HFFc6 (cell line): Measurements from ENCODE around the gene HYOU1. TPM values are rescaled to one million over a fixed set of nuclear protein-coding genes. Genes with fewer than 3 reads are reported as not detected.
A peak's percentile ranks its signal among the peaks of the same experiment; 100 is the strongest.
"Not testable (repeated sequence)": the region's sequence is repeated elsewhere in the genome, so short reads cannot be mapped to it uniquely, and the experiment has no call there.

Source experiments
- DNase-seq: peaks from one replicate; pipeline ENCODE4 v3.0.0-alpha.2; 2018
- H3K27ac Mint-ChIP-seq: 2 replicates; pipeline ENCODE4 v1.8.0; 2020; ENCODE audit warnings: mild to moderate bottlenecking, mixed read lengths
- H3K27me3 Mint-ChIP-seq: 2 replicates; pipeline ENCODE4 v1.8.0; 2021; ENCODE audit warnings: mild to moderate bottlenecking, moderate library complexity, mixed read lengths; ENCODE audit not compliant: insufficient read depth
- H3K36me3 Mint-ChIP-seq: 2 replicates; pipeline ENCODE4 v1.8.0; 2021; ENCODE audit warnings: low read depth, mixed read lengths
- H3K4me1 Mint-ChIP-seq: 2 replicates; pipeline ENCODE4 v1.8.0; 2020; ENCODE audit warnings: low read depth, mixed read lengths
- H3K4me3 Mint-ChIP-seq: 2 replicates; pipeline ENCODE4 v1.8.0; 2020; ENCODE audit warnings: mild to moderate bottlenecking, moderate library complexity, mixed read lengths
- H3K9me3 Mint-ChIP-seq: 2 replicates; pipeline ENCODE4 v1.8.0; 2020; ENCODE audit warnings: mild to moderate bottlenecking, mixed read lengths
- total RNA-seq, 6 experiments: library from RNA; stranded (reverse); fragmentation: NEBNext Ultra II Directional; extraction: Animal tissue kit (Norgen Biotek cat#: 25700); gene quantifications; 2 replicates in 1 of 6; 3 replicates in 5 of 6; pipeline ENCODE4 v1.2.3, GENCODE V29; 2021
- TF ChIP-seq, protein P1 (sequence below): fragments of 200-600 bp; sonication (generic); IDR thresholded peaks from 2 replicates; pipeline ENCODE4 v1.5.0; 2021; ENCODE audit warnings: antibody characterized with exemption, mild to moderate bottlenecking

The HYOU1 gene
- total RNA-seq, 6 experiments from 2014 or later, result 141 to 180 (median 163) TPM

DNA sequence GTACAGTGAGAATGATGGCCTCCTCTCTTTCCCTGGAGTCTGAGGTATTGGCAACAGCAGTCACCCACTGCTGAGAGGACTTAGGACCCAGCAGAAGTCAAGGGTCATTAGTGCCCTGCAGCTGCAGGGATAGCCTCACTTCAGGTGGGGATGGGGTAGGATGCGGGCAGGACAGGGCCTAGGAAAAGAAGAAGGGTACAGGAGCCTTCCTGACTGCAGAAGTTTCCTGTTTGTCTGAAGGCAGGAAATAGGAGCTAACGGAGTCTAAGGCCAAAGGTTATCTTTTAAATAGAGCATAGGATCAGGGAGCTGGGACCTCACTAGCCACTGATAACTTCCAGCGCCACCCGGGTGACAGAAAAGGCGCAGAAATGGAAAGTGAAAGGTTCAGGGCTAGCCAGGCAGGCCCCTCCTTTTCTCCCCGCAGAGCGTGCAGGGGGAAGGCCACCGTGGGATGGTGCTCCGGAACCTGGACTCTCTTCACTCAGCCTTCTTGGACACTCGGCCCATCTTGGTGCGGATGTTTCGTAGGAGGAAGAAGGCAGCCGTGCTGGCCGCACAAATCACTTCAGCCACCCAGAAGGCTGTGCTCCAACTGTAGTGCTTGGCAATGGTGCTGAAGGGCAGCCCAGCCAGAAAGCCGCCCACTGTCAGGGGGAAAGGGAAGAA lies 32.4 kb downstream of the HYOU1 start:
- H3K4me3 Mint-ChIP-seq, result no peak overlapping the region

DNA sequence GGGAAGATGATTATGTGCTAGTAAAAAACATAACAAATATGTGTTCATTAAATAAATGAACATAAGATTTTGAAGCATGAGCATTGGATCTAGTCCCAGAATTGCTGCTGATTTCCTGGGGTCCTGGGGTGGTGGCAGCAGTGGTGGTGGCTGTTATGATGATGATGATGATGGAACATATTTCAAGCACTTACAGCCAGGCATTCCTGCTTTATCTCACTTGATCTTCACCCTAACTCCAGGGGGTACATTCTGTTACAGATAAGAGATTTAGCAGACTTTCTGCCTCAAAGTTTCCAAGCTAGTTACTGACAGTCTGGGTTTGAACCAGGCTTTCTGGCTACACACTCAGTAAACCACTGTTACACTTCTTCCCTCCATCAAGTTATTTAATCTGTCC lies 33.3 kb downstream of the HYOU1 start:
- H3K27ac Mint-ChIP-seq, result peak overlapping the region; percentile 27
- peaks cover 31% of the 10 kb centered on the region for H3K36me3 Mint-ChIP-seq
- no peak for DNase-seq
- H3K27me3 Mint-ChIP-seq, result peaks cover 4% of the 10 kb centered on the region; the same call in 1 of the 2 replicates
- peaks cover 32% of the 10 kb centered on the region for H3K4me1 Mint-ChIP-seq
- no peak overlapping the region for H3K4me3 Mint-ChIP-seq
- TF ChIP-seq, protein P1, sequence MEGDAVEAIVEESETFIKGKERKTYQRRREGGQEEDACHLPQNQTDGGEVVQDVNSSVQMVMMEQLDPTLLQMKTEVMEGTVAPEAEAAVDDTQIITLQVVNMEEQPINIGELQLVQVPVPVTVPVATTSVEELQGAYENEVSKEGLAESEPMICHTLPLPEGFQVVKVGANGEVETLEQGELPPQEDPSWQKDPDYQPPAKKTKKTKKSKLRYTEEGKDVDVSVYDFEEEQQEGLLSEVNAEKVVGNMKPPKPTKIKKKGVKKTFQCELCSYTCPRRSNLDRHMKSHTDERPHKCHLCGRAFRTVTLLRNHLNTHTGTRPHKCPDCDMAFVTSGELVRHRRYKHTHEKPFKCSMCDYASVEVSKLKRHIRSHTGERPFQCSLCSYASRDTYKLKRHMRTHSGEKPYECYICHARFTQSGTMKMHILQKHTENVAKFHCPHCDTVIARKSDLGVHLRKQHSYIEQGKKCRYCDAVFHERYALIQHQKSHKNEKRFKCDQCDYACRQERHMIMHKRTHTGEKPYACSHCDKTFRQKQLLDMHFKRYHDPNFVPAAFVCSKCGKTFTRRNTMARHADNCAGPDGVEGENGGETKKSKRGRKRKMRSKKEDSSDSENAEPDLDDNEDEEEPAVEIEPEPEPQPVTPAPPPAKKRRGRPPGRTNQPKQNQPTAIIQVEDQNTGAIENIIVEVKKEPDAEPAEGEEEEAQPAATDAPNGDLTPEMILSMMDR, result no peak
- no peaks in the 10 kb centered on the region for H3K9me3 Mint-ChIP-seq

More for the DNA sequence above, 32.4 kb downstream of the HYOU1 start:
- no peak for DNase-seq
- Mint-ChIP-seq H3K9me3 (no peaks in the 10 kb centered on the region), H3K4me1 (peaks cover 37% of the 10 kb centered on the region), H3K27me3 (peaks cover 4% of the 10 kb centered on the region; the same call in 1 of the 2 replicates), H3K36me3 (peaks cover 31% of the 10 kb centered on the region), H3K27ac (peak overlapping the region; percentile 31; the same call in 1 of the 2 replicates)
- TF ChIP-seq, protein P1, result no peak

DNA sequence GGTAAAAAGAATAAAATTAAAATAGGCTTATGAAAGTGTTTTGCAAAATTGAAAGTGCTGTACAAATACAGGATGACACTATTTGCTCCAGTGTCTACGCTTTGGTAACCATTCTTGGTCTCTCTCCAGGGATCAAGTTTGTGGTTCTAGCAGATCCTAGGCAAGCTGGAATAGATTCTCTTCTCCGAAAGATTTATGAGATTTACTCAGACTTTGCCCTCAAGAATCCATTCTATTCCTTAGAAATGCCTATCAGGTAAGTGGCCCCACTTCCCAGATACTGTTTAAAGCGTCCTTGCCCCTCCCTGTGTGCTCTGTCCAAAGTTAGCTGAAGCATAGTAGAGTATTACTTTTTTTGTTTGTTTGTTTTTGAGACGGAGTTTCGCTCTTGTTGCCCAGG lies 35.4 kb downstream of the HYOU1 start:
- Mint-ChIP-seq H3K27me3 (peaks cover 5% of the 10 kb centered on the region), H3K36me3 (peaks cover 48% of the 10 kb centered on the region), H3K27ac (no peak overlapping the region), H3K4me3 (no peak overlapping the region), H3K9me3 (no peaks in the 10 kb centered on the region), H3K4me1 (peaks cover 36% of the 10 kb centered on the region)
- TF ChIP-seq, protein P1, result no peak
- no peak for DNase-seq

DNA sequence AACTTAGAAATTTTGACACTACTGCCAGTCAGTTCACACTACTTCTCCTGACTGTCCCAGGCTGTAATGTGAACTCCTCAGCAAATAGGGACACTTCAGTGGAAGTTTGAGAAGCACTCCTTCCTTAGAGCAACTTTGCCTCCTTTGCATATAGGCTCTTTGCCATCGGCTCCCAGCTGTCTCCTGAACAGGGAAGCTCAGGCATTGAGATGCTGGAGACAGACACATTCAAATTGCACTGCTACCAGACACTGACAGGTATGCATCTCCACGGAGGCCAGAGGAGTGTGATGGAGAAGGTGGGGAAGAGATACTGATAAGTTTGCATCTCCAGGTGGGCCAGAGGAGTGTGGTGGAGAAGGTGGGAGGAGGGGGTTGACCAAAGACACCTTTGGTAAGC lies 37.0 kb downstream of the HYOU1 start:
- peak overlapping the region; percentile 94 for H3K27ac Mint-ChIP-seq
- H3K36me3 Mint-ChIP-seq, result peaks cover 64% of the 10 kb centered on the region
- no peaks in the 10 kb centered on the region for H3K9me3 Mint-ChIP-seq
- H3K4me3 Mint-ChIP-seq, result peak overlapping the region; percentile 98
- peaks cover 5% of the 10 kb centered on the region for H3K27me3 Mint-ChIP-seq
- TF ChIP-seq, protein P1, result no peak
- DNase-seq, result no peak
- peaks cover 52% of the 10 kb centered on the region for H3K4me1 Mint-ChIP-seq

DNA sequence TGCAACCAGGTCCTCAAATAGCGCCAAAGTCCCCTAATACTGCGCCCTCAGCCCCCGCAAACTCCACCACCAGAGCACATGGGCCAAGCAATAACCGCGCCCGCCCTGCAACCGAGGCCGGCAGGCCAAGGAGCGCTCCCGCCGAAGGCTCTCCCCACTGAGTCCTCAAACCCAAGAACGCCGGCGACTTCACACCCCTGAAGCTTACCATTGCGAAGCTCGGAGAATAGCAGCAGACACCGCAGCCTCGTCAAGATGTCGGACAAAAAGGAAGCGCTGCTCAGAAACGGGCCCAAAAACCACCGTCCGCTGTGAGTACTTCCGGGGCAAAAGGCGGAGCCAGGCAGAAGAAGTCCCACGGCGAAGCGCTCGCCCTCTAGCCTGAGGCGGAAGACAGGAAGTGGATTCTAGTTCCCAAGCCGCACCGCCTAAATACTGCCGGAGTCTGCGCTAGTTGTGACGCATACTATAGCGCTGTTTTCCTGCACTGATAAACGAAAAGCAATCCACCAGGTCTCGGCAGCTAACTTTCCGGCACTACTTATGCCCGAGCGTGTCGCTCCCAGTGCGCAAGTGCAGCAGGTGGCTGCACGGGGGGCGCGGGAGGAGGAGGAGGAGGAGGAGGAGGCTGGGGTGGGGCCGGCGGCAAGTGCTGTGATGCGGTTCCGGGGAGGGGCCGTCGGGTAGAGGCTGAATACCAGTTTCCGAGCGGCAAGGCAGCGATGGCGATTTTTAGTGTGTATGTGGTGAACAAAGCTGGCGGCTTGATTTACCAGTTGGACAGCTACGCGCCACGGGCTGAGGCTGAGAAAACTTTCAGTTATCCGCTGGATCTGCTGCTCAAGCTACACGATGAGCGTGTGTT lies 38.7 kb downstream of the HYOU1 start, which contains the start of the genes RPS25 and TRAPPC4:
Gene RPS25 (minus strand): TSS at position 270 of the 865 bp plus-strand sequence. CDS start 59 bp downstream, at position 211.
Gene TRAPPC4 (plus strand): TSS at position 693 of the 865 bp plus-strand sequence. CDS start 30 bp downstream, at position 723.
- peak within 1 kb of the TSS; percentile 98 for H3K4me3 Mint-ChIP-seq
- H3K27ac Mint-ChIP-seq, result peak within 1 kb of the TSS; percentile 94
- TF ChIP-seq, protein P1, result no peak
- H3K4me1 Mint-ChIP-seq, result peaks cover 40% of the 10 kb centered on the region
- peaks cover 3% of the 10 kb centered on the region for H3K27me3 Mint-ChIP-seq
- peak; percentile 95 for DNase-seq
- H3K36me3 Mint-ChIP-seq, result peaks cover 59% of the 10 kb centered on the region
- no peaks in the 10 kb centered on the region for H3K9me3 Mint-ChIP-seq

DNA sequence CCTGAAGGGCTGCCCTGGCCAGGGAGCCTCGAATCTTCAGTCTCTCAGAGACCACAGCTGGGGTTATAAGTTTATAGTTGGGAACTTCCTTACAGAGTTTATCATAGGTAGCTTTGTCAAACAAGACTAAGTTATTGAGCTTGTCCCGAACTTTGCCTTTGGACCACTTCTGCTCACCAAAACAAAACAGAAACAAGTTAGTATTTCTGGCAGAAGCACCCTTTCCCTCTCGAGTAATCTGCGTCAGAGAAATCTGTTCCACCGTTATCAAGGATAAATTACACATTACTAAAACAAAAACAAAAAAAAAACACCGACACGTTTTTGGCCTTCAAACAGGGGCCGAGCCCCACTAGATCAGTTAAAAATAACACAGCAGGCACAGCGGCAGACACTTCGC lies 39.6 kb downstream of the HYOU1 start:
- Mint-ChIP-seq H3K36me3 (peaks cover 60% of the 10 kb centered on the region), H3K27ac (peak overlapping the region; percentile 94), H3K4me3 (peak overlapping the region; percentile 98), H3K4me1 (peaks cover 37% of the 10 kb centered on the region)
- DNase-seq, H3K27me3 Mint-ChIP-seq, H3K9me3 Mint-ChIP-seq: not testable (repeated sequence)
